Stimulated activated CD8-positive, alpha-beta memory T cell treated with anti-CD3 and anti-CD28 coated beads, Interleukin-4, amount 100 ng/mL, for 48 hours (primary cell): ENCODE measurements around the gene RIOK1.

Source experiments
- DNase-seq: peaks from one replicate; pipeline ENCODE4 v3.0.0-alpha.2; 2020

Gene RIOK1

DNA sequence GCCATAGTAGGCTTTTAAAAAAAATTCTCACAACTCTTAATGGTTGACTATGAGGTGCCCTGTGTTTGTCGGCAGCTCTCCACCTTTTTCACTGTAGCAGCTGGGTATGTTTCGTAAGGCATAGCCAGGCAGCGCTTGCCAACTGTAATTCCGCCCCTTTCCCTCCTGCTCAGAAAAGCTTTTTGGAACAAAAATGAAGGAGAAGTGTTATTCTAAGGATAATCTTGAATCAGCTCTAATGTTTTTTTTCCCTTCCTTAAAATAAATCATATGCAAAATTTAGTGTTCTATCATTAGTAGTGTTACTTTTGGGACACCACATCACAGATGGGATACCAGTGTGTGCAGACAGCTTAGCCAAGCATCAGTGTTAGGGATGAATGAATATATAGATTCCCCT lies 21.2 kb downstream of the RIOK1 start:
- no peak for DNase-seq

DNA sequence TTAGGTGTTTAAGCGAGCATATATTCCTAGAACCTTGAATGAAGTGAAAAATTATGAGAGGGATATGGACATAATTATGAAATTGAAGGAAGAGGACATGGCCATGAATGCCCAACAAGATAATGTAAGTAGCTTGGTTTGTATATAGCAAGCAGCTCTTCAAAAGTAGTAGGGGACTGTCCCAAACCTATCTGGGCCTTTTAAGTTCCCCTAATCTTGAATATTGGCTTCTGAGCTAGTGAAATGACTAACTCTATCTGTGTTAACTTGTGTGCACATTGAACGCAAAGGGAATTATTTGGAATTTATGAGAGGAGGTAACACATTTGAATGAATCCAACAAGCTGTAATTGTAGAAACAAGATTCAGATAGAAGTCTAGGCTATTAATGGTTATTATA lies 21.7 kb downstream of the RIOK1 start:
- DNase-seq: no peak

DNA sequence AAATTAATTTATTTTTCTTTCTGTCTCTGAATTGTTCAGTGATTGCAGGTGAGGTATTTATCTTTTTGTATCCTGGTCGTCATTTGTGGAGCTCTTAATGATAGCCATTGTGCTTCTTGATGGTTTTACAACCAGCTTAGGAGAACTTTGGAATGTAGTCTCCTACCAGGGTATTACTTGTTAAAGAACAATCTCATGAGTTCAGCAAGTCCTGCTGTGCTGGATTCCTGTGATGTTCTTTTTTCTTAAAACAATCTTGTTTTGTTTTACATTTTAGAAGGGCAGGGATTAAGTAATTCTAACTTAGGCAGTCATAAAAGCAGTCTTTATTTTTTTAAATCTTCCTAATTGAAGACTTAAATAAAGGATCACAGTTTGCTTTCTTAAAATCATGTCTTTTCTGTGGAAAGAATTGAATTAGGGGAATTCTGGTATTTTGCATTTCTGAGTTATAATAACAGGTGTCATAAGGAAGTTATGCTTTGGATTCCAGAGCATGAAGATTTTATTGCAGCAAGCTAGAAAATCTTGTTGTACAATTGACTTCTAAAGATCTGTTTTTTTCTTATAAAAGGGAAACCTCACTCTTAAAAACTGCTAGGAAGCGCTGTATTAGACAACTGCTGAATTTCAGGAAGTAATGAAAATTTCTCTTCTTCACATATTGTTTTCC lies 23.7 kb downstream of the RIOK1 start:
- no peak for DNase-seq

DNA sequence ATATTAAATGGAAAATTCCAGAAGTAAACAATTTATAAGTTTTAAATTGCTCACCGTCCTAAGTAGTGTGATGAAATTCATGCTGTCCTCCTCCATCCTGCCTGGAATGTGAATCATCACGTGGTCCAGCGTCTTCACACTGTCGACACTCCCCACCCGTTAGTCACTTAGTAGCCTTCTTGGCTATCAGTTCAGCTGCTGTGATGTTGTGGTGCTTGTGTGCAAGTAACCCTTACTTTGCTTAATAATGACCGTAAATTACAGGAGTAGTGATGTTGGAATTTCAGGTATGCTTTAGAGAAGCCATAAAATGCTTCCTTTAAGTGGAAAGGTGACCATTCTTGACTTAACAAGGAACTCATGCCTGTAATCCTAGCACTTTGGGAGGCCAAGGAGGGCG lies 25.2 kb downstream of the RIOK1 start:
- no peak for DNase-seq

DNA sequence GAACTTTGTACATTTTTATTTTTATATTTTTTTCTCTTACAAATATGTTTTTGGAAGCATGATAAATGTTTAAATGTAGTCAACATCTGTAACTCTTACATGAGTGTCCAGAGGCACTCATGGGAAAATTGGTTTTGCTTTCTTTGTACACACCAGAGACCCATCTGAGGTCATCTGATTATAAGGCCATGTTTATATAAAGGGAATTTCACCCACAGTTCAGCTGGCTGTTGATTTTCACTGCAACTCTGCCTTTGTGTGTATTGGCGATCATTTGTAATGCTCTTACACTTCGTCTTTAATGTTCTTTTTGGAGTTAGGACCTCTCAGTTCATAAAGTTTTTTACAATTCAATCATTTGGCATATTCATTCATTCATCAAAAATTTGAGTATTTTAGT lies 28.1 kb downstream of the RIOK1 start:
- no peak for DNase-seq

DNA sequence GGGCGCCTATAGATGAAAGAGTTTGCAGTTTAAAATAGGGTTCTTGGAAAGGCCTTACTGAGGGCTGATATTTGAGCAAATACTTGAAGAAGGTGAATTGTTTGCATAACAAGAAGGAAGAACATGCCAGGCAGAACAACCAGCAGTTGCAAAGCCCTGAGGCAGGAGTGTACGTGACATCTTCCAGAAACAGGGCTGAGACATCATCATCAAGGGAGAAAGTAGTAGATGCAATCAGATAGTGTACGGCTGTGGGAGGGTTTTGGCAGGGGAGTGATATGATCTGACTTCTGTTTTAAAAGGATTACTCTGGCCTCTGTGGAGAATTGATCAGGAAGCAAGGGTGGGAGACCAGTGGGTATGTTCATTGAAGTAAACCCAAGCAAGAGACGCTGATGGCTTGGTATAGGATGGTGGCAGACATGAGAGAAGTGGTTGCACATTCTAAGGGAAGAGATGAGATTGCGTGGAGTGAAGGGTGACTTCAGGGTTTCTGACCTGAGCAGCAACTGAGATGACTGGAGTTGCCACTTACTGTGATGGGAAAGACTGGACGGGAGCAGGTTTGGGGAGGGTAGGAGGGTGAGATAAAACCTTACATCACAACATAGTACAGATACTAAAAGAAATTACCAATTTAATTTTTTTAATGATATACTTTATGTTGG lies 28.8 kb downstream of the RIOK1 start:
- no peak for DNase-seq

DNA sequence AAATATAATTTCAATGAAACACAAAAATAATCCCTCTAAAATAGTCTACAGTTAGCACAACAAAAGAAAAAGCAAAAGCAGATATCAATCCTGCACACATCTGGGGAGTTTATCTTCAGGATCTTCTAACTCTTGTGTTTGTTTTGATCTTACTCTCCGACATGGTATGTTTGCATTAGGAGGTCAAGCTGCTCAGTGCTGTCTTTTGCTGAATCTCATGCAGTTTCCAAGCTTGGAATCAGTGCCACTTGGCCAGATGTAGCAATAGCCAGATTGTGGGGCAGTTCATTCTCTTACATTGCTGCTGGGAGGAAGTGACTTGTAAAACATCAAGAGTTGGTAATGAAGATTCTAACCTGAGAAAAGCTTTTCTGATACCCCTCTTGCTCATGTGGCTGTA lies 29.5 kb downstream of the RIOK1 start:
- DNase-seq: no peak

DNA sequence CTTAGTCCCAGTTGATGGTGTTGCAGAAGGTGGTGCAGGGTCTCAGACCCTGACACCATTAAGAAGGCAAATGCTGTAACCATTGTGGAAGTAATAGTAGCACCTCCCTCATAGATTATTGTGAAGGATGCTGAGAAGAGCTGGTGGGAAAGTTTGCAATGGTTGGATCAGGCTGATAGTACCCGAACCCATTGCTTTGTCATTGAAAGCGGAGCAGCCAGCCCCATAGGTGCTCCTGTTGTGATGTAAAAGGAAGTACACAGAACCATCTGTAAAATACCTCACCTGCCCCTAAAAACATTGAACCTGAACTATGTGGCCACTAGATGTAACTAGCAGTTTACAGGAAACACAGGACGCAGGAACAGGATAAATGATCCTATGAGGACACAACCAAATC lies 31.5 kb downstream of the RIOK1 start:
- DNase-seq: no peak

DNA sequence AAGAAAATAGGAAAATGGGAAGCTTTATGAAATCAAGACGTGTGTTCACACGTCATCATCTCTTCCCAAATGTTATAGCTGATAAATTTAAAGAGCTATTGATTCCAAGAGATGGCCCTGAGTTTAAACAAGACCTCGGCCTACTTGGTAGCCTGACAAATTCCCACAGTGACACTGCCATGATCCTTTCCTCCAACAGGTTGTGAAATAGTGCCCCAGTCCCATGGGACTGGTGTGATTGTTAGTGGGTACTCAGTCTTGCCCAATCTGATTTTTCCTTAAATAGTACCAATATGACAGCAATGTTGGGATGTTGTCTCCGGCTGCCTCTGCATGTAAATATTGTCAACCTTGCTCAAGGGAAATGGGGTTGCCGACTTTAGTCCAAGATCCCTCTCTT lies 34.5 kb downstream of the RIOK1 start:
- DNase-seq: no peak

DNA sequence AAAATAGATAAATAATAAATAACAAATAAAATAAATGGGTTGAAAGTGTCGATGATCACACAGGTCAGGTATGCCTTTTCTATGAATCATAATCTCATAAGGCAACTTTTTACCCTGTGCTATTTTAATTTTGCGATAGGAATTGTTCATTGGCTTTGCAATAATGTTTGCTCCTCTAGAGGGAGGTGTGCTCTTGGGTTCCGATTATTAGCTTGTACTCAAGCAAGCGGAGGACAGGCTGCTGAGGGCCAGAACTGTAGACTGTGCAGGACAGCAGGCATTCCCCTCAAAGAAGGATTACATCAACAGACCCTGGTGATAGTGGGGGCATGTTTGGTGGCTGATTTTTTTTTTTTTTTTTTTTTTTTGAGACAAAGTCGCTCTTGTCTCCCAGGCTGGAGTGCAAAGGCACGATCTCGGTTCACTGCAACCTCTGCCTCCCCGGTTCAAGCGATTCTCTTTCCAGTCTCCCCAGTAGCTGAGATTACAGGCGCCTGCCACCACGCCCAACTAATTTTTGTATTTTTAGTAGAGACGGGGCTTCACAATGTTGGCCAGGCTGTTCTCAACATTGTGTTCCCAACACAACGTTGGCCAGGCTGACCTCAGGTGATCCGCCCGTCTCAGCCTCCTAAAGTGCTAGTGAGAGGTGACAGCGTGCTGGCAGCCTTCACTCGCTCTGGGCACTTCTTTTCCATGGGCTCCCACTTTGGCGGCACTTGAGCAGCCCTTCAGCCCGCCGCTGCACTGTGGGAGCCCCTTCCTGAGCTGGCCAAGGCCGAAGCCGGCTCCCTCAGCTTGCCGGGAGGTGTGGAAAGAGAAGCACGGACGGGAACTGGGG lies 35.6 kb downstream of the RIOK1 start:
- no peak for DNase-seq

DNA sequence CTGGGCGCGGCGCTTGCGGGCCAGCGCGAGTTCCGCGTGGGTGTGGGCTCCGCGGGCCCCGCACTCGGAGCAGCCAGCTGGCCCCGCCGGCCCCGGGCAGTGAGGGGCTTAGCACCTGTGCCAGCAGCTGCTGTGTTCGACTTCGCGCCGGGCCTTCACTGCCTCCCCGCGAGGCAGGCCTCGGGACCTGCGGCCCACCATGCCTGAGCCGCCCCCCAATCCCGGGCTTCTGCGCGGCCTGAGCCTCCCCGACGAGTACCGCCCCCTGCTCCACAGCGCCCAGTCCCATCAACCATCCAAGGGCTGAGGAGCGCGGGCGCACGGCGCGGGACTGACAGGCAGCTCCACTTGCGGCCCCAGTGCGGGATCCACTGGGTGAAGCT lies 36.2 kb downstream of the RIOK1 start:
- DNase-seq: no peak

DNA sequence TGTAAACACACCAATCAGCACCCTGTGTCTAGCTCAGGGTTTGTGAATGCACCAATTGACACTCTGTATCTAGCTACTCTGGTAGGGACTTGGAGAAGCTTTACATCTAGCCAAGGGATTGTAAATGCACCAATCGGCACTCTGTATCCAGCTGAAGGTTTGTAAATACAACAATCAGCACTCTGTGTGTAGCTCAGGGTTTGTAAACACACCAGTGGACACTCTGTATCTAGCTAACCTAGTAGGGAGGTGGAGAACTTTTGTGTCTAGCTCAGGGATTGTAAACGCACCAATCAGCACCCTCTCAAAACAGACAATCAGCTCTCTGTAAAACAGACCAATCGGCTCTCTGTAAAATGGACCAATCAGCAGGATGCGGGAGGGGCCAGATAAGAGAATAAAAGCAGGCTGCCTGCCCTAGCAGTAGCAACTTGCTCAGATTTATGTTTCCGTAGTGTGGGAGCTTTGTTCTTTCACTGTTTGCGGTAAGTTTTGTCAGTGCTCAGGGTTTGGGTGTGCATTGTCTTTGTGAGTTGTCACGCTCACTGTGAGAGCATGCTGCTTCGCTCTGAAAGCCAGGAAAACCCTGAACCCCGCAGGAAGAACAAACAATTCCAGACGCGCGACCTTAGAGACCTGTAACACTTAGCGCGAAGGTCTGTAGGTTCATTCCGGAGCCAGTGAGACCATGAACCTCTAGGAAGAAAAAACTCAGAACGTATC lies 37.0 kb downstream of the RIOK1 start:
- no peak for DNase-seq

DNA sequence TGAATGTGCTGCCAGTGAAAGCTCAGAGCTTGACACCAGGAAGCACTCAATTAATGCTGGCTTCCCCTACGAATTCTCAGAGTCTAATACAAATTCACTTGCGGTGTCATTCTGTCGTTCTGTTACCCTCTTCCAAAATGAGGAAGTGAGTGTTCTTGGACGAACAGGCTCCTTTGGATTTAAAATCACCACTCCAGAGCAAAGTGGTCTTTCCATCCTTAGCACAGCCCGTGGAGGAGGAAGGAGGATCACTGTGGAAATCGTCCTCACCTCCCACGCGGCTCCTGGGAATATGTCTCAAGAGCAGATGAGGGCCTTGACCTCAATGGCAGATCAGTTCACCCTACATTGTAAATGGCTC lies 41.7 kb downstream of the RIOK1 start:
- no peak for DNase-seq

DNA sequence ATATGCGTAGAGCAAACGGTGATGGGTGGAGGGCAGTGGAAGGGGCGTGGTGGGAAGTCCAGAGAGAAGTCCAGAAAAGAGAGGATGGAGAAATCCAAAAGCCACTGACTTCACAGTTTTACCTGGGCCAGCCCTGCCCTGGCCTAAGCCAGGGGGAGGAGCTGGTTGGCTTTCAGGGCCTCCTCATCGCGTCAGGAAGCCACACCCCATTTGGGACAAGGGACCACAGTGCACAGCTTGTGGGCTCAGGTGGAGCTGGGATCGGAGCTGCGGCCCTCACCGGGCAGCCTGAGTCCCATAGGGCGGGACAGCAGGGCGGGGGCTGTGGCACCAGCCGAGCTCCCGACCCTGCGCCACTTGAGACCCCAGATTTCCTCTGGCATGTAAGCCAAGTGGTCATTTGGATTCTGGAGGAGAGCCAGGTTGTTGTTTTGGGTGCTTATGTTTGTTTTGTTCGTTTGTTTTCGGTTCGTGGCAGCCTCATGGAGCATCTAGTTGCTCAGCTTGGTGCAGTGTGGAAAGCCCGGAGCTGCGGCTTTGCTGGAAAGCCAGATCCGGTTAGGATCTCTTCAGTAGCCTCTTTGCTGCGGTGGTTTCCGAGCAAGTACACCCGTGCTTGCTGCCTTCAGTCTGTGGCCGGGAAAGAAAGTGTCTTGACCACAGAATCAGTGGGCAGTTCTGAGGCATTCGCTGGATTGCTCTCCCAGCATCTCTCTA lies 42.2 kb downstream of the RIOK1 start:
- no peak for DNase-seq

DNA sequence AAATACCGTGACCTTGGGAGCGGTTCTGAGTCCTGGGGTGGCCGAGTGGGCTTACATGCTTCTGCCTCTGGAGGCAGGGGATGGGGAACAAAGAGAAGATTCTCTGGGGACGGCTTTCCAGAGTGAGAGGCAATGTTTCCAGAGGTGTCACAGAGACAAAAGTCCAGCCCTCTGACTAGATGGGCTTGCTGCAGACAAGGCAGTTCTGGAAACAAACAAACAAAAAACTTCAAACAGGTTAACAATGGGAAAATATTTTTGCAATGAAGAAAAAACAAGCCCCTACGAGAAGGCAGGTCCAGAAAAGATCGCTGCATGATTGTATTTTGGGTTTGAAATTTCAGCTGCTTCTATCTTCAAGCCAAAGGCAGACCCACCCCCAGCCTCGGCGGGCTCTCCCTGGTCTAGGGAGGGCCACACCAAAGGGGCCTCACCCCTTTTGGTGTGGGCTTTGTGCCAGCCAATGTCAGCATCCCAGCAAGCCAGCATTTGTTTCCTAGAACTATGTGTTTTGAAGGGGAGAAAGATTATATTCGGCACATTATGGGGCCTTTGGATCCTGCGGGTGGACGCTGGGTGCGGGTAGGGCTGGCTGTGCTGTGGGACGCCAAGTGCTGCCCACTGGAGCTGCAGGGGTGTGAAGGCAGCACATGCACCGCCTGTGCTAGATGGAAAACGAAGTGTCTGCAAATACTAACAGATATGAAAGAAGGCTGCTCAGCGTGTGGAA lies 42.9 kb downstream of the RIOK1 start:
- no peak for DNase-seq

DNA sequence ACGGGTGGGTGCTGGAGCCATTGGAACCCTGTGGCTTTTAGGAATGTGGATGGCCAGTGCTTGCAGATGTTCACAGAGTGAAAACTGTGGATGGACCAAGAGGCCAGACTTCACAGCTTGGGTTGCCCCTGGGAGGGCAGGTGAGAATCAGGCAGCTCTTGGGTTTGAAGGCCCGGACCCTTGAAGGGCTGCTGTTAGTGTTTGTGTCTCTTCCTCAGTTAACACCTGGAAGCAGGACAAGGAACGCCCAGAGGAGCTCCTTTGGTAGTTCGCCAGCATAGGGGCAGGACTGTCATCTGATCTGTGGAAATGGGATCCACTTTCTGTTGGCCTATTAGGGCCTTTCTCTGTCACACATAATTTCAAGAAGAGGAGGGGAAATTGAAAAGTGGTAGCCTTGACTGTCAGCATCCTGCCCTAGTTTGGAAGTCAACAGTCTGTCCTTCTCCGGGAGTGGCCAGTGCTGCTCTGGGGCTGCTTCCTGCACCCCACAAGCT lies 43.6 kb downstream of the RIOK1 start:
- no peak for DNase-seq

DNA sequence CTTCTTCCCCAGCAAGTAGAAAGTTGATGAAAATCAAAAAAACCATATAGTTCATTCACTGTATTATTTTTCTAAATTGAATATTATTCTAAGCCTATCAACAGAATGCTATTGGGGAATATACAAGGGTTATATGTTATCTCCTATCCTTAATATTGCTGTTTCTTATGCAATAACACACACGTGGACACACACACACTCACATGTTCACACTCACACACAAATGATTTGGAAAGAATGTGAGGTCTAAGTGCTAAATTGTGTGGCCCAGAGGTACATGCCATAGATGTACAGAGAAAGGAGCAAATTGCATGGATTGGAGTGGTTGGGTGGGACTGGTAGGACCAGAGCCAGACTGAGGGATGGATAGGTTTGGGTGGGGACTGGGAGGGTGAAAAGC lies 45.1 kb downstream of the RIOK1 start:
- DNase-seq: no peak

DNA sequence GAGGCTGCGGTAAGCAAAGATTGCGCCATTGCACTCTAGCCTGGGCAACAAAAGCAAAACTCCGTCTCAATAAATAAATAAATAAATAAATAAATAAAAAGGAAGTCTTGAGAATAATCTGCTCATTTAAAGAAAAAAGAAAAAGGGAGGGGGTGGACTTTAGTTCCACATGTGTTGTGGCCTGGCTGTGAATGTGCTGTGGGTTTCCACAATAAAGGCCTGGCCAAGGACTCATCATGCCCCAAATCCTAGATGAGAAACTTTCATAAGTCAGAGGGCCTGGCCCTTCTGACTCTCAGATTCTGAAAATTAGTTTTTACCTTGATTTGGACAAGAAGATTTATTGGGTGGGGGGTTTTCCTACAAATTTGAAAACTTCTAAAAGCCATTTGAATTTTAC lies 48.4 kb downstream of the RIOK1 start:
- no peak for DNase-seq

DNA sequence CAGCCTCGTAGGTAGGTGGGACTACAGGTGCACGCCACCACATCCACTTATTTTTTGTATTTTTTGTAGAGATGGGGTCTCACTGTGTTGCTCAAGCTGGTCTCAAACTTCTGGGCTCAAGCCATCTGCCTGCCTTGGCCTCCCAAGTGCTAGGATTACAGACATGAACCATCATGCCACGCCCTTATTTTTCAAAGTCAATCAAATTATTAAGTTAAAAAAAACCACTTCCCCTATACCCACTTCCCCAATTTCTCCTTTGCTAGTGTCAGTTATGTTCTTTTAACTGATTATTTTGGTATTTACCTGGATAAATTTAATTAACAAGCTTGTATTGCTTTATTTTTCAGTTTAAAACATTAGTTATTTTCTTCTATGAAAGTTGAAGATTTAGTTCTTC lies 49.6 kb downstream of the RIOK1 start:
- no peak for DNase-seq

DNA sequence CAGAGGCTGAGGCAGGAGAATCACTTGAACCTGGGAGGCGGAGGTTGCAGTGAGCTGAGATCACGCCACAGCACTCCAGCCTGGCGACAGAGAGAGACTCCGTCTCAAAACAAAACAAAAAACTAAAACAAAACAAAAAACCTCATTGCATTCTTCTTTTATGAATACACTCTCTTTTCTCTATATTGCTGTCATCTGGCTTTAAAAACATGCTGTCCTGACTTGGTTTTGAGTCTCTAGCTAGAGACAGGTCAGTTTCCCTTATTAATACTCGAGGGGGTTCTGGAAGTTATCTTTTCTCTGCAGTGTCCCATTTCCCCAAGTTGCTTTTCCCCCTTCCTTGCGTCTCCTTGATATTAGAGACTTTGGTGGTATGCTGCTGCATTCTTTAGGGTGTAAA lies 50.9 kb downstream of the RIOK1 start:
- DNase-seq: no peak

DNA sequence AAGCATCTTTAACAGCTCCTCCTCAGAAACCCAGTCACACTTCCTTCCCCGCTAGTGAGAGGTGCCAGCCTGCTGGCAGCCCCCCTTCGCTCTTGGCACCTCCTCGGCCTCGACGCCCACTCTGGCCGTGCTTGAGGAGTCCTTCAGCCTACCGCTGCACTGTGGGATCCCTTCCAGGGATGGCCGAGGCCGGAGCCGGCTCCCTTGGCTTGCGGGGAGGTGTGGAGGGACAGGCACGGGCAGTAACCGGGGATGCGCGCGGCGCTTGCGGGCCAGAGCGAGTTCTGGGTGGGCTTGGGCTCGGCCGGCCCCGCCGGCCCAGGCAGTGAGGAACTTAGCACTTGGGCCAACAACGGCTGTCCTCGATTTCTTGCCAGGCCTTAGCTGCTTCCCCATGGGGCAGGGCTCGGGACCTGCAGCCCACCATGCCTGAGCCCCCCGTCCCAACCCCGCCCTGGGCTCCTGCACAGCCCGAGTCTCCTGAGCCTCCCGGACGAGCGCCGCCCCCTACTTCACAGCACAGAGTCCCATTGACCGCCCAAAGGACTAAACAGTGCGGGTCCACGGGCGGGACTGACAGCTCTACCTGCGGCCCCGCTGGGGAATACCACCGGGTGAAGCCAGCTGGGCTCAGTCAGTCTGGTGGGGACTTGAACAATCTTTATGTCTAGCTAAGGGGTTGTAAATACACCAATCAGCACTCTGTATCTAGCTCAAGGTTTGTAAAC lies 51.6 kb downstream of the RIOK1 start:
- no peak for DNase-seq
